GM19452 (cell line): ENCODE measurements around the gene ALPK1.
"Not testable (repeated sequence)": the region's sequence is repeated elsewhere in the genome, so short reads cannot be mapped to it uniquely, and the experiment has no call there.

Experiments
- ATAC-seq: cut with Tn5 transposase; IDR thresholded peaks from one replicate; pipeline ENCODE4 v1.9.1; 2021; ENCODE audit not compliant: unreplicated experiment

ALPK1 gene

GRCh38 chr4:112284166-112284565, 13.0 kb upstream of the ALPK1 start:
- no peak for ATAC-seq

- no peak for ATAC-seq
Measured at GRCh38 chr4:112284662-112285411, 12.3 kb upstream of the ALPK1 start.

GRCh38 chr4:112287258-112287989, 9.7 kb upstream of the ALPK1 start:
- ATAC-seq, result peak; percentile 29

GRCh38 chr4:112288455-112288854, 8.7 kb upstream of the ALPK1 start:
- peak; percentile 18 for ATAC-seq

GRCh38 chr4:112289407-112290253, 7.5 kb upstream of the ALPK1 start:
- no peak for ATAC-seq

- ATAC-seq, result no peak
Measured at GRCh38 chr4:112290341-112290740, 6.8 kb upstream of the ALPK1 start.

- no peak for ATAC-seq
Measured at GRCh38 chr4:112299721-112300120, 2.6 kb downstream of the ALPK1 start.

- ATAC-seq, result peak; percentile 55
Measured at GRCh38 chr4:112302320-112303274, 5.4 kb downstream of the ALPK1 start.

- ATAC-seq, result not testable (repeated sequence)
Measured at GRCh38 chr4:112305477-112305876, 8.3 kb downstream of the ALPK1 start.

- ATAC-seq, result not testable (repeated sequence)
Measured at GRCh38 chr4:112309263-112309791, 12.2 kb downstream of the ALPK1 start.

GRCh38 chr4:112311516-112311915, 14.3 kb downstream of the ALPK1 start:
- no peak for ATAC-seq

GRCh38 chr4:112312610-112313239, 15.6 kb downstream of the ALPK1 start:
- ATAC-seq, result peak; percentile 96

GRCh38 chr4:112315446-112315845, 18.3 kb downstream of the ALPK1 start:
- ATAC-seq, result no peak

GRCh38 chr4:112316360-112316759, 19.2 kb downstream of the ALPK1 start:
- no peak for ATAC-seq

GRCh38 chr4:112318239-112319142, 21.3 kb downstream of the ALPK1 start:
- ATAC-seq, result peak; percentile 97

GRCh38 chr4:112321776-112322684, 24.9 kb downstream of the ALPK1 start:
- ATAC-seq, result no peak

GRCh38 chr4:112322866-112323265, 25.7 kb downstream of the ALPK1 start:
- ATAC-seq, result no peak

- no peak for ATAC-seq
Measured at GRCh38 chr4:112325530-112325929, 28.4 kb downstream of the ALPK1 start.
